RKO (cell line): ENCODE data around the gene NDUFAF2.
A peak's percentile ranks its signal among the peaks of the same experiment; 100 is the strongest.
"Not testable (repeated sequence)": the region's sequence is repeated elsewhere in the genome, so short reads cannot be mapped to it uniquely, and the experiment has no call there.

Experiments used
- DNase-seq: peaks from one replicate; pipeline ENCODE4 v3.0.0-alpha.2; 2016; ENCODE audit warnings: low spot score

Gene NDUFAF2, protein sequence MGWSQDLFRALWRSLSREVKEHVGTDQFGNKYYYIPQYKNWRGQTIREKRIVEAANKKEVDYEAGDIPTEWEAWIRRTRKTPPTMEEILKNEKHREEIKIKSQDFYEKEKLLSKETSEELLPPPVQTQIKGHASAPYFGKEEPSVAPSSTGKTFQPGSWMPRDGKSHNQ

DNA sequence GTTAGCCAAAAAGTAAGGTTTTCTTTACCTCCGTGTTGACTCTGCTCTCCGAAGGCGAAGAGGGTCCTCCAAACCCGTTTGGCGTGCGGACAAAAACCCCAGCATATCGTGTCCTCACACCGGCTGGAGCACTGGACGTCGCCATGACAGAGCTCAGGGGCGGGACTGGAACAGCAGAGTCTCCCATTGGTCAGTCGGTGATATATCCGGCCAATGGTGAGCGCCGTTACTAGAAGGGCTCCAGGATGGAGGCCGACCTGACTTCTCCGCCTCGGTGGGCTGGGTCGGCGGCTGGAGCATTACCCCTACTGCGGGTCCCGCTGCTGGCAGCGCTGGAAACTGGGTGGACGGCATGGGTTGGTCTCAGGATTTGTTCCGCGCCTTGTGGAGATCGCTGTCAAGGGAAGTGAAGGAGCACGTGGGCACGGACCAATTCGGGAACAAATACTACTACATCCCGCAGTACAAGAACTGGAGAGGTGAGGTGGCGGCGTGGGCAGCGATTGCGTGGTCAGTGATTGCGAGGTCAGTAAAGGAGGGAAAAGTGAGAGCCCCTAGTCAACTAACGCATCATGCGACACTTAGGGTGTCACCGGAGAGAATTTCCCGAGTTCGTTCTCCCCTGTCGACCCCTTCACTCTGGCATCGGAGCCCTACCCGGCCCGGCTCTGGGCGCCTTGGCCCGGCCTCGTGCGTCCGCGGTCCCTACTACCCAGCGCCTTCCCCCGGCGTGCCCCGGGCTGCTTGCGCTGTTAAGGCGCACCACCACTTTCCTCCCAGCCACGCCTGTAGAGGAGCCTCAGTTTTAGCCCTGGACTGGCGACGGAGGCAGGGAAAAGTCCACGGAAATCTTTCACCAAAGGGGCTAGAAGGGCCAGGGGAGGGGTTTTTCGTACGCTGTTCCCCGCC is at the start of gene NDUFAF2, which contains the start of gene ERCC8:
Gene NDUFAF2, plus strand, starts transcription at position 302 of the 909 bp plus-strand sequence. Its CDS starts 51 bp downstream, at position 353.
Gene ERCC8, minus strand, starts transcription at position 167 of the 909 bp plus-strand sequence. Its CDS starts 62 bp downstream, at position 105.
- peak; percentile 95 for DNase-seq

DNA sequence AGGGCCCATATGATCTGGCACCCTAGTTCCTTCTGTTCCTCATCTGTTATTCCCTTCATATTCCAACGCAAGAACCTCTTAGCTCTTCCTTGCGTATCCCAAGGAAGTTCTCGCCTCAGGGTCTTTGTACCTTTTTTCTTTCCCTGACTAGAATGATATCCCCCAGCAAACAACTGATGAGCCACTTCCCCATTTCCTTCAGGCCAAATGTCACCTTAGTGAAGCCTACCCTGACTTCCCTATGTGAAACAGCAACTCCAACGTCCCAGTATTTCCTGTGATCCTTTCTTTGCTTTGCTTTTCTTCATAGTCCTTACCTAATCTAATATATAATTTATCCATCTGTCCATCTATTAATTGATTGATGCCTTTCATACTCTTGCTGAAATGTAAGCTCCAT is 48.0 kb upstream of the NDUFAF2 start:
- no peak for DNase-seq

DNA sequence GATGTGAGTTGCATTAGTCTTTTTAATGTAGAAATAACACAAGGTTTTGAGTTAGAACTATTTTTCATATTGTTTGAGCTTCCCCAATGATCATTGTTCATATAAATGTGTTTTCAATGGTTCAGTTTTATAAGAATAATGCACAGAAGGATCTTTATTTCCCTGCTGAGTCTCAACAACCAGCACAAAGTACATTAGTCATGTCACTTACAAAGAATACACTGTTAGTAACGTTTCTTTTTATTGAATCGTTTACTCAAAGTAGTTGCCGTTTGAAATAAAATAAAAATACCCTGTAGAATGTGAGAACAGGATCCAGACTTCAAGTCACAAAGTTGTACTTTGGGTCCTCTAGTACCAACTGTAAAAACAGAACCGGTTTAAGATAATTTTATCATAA is 41.6 kb upstream of the NDUFAF2 start:
- DNase-seq: no peak

DNA sequence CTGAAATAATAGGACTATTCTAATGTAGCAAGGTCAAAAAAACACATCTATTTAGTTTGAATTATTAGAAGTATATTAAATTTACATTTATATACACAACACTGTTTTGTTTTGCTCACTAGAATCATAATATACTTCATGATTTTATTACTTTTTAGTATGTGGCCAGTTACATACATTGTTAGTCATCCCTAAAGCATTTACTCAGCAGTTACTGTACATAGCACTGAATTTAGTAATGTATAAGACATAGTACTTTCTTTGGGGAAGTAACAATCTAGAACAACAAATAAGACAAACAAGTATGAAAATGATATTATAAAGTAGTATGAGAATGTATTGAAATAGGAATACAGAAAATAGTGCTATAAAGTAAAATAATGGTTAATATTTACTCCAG is 28.4 kb upstream of the NDUFAF2 start:
- DNase-seq: peak; percentile 15

DNA sequence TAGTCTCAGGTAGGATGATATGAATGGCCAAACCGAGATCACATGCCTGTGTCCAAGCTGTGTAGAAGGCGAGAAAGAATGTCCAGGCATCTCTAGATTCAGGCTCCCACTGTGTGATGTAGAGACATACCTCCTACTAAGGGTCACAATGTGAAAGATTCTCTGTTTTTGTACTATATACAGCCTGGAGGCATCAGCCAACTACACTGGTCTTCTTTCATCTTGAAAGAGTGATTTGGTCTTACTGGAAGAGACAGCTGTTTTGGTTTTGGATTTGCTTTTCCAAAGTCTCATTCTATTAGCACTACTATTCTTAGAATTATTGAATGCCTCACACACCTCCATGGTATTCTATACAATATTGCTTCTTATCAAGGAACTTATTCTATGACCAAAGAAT is 26.5 kb upstream of the NDUFAF2 start:
- DNase-seq: no peak

DNA sequence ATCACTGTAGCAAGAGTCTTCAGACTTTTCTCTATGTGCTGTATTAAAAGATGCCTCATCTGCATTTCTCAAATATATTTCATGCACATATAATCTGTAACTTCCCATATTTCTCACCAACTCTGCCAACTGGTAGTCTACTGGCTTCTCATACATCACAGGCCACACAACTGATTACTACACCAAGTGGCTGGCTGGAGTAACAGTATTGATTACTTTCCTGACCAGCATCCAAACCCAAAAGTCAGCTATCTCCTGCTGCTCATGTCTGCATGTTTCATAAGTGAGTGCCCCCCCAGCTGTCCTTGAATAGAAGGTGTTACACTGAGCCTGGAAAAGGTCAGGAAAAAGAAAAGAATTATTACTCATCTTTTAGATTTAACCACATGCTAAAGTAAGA is 17.6 kb upstream of the NDUFAF2 start:
- DNase-seq: no peak

DNA sequence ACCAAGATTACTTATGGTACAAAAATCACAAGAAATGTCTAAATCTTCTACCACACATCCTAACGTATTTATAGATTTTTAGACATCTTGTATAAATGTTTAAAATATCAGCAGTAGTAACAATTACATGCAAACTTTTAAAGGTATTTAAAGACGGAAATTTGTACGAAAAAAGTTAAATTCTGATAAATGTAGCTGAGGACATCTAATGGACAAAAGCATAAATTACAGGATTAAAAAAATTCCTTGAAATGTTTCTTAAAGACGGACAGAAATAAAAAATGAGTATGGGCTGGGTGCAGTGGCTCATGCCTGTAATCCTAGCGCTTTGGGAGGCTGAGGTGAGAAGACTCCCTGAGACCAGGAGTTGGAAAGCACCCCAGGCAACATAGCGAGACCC is 16.0 kb upstream of the NDUFAF2 start:
- peak; percentile 41 for DNase-seq

DNA sequence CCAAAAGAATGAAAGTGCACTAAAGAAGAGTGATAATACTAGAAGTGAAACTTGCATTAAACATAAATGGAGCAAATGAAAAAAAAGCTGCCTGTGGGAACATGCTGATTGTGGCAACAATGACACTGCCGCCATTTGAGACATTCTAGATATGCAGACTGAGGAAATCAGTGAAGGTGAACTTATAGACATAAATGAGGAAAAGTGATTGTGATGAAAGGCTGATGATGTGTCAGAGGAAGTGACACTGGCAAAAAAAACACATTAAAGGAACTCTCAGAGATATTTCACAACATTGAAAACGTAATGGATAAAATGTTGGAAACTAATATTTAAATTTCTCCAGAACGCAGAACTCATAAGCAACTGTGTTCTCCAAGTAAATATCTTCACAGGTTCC is 1.4 kb upstream of the NDUFAF2 start:
- peak; percentile 80 for DNase-seq

DNA sequence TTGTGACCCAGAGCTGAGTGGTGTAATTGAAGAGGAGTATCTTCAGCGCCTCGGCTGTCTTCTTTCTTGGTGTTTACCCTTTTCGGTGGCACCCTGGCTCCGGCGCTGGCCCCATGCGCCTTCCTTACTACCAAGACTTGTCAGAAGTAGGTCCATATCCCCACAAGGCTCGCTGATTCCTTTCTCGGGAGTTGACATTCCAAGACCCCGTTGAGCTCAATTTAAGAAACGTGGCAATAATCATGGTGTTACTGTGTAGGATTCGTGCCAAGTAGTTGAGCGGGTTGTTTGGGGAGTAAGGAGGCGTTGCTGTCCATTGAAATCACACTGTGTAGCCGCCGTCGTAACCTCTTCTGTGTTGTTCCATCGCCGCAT is 795 bp downstream of the NDUFAF2 start:
- peak; percentile 73 for DNase-seq

DNA sequence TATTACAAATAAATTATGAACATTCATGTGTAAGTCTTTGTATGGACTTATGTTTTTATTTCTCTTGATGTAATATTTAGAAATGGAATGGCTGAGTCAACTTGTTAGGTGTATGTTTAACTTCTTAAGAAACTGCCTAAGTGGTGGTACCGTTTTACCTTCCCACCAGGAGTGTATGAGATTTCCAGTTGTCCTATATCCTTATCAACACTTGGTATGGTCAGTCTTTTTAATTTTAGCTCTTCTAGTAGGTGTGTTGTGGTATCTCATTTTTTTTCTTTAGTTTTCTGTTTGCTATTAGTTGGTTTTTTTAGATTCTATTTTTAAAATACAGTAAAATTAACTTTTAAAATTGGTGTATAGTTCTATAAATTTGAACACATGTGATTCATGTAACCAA is 3.7 kb downstream of the NDUFAF2 start:
- DNase-seq: no peak

DNA sequence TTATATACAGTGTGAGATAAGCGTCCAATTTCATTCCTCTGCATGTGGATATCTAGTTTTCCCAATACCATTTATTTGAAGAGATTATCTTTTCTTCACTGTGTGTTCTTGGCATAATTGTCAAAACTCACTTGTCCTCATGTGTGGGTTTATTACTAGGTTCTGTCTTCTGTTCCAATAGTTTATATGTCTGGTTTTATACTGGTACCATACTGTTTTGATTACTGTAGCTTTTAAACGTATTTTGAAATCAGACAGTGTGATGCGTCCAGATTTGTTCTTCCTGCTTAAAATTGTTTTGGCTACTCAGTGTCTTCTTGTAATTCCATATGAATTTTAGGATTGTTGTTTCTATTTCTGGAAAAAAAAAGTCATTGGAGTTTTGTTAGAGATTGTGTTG is 10.2 kb downstream of the NDUFAF2 start:
- DNase-seq: no peak

DNA sequence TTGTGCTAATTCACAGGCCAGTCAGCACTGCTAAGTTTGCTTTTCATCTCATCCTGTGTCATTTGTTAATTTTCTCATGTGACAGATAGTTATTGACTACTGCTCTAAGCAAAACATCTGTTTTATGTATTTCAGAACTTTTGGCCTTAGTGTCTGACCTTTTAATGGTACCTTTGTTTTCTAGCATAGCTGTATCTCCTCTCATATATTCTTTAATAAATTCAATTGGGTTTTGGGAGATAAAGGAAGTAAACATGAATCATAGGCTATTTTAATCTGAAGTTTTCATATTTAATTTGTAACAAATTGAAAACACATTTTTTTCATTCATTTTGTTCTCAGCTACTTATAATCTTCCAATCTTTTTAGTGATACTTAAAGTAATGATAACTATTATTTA is 13.1 kb downstream of the NDUFAF2 start:
- DNase-seq: no peak

DNA sequence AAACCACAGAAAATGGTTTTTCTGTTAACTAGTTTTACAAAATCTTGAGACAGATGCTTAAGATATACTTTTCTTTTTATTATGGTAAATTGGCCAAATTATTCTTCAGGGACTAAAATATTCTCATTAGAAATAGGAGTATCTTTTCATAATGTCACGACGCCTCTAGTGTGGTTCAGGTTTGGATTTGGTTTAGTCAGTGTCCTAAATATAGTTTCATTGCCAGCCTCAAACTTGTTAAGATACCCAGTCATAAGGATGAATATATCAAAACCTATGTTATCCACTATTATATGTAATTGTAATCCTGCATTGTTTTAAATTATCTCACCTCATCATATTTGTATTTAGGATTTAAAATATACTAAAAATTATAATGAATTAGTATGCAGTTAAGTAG is 13.7 kb downstream of the NDUFAF2 start:
- DNase-seq: no peak

DNA sequence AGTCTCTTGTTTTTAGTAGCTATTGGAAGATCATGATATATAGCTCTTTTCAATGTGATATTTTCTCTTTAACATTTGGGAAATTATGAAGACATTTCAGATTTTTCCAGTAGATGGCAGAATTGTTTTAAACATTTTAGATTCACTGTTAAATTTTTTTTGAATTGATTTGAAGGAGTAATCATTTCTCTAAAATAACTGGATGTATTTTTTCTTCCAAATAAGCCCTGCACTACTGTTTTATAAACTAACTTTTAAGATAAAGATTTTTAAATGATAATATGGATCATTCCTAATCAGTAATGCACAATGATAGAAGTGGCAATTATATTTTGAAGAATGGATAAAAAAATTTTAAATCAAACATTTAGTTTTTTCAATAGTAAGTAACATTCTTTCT is 14.2 kb downstream of the NDUFAF2 start:
- peak; percentile 65 for DNase-seq

DNA sequence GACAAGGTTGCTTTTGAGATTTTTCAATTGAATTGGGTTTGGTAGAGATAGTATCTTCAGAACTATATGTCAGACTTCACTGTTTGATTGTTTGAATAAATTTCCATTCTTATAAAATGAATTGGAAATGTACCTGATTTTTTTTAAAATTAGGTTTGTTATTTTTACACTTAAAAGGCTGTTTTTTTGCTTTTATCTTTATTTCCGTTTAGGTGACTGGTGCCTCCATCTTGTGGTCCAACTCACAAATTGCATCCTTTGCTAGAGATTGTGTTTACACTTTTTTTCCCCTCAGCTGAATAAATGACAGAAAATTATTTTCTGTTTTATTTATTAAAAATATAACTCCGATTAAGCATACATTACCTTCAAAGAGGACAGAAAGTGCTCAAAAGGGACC is 15.6 kb downstream of the NDUFAF2 start:
- peak; percentile 46 for DNase-seq

DNA sequence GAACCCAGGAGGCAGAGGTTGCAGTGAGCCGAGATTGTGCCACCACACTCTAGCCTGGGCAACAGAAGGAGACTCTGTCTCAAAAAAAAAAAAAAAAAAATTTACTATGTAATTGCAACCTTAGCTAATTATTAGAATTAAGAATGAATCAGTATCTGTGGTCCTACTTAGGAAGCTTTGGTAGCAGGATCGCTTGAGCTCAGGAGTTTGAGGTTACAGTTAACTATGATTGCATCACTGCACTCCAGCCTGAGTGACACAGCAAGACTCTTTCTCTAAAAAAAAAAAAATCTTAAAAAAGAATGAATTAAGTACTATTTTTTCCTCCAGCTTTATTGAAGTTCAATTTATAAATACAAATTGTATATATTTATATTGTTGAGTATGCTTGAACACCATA is 16.7 kb downstream of the NDUFAF2 start:
- no peak for DNase-seq

DNA sequence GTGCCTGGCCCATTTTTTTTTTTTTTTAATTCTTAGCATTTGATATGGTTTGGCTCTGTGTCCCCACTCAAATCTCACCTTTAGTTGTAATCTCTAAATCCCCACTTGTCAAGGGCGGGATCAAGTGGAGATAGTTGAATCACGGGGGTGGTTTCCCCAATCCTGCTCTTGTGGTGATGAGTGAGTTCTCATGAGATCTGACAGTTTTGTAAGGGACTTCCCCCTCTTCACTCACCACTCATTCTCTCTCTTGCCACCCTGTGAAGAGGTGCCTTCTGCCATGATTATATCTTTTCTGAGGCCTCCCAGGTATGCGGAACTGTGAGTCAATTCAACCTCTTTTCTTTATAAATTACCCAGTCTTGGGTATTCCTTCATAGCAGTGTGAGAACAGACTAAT is 27.2 kb downstream of the NDUFAF2 start:
- no peak for DNase-seq

DNA sequence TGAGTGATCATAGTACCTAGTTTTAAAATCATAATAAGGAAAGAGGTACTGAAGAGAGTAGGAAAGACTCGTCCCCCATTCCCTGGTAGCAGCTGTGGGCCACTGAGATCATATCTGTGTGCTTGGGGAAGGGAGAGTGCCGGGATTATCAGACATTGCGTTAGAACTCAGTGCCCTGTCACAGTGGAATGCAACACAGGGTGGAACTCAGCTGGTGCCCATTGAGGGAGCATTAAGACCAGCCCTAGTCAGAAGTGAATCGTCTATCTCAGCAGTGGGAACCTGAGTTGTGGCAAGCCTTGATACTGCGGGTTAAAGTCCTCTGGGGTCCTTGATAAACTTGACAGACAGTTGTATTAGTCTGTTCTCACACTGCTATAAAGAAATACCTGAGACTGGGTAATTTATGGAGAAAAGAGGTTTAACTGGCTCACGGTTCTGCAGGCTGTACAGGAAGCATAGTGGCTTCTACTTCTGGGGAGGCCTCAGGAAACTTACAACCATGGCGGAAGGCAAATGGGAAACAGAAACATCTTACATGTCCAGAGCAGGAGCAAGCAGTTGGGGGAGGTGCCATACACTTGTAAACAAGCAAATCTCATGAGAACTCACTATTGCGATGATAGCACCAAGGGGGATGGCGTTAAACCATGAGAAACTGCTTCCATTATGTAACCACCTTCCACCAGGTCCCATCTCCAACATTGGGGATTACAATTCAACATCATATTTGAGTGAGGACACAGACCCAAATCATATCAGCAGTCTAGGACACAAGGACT is 33.1 kb downstream of the NDUFAF2 start:
- DNase-seq: no peak

DNA sequence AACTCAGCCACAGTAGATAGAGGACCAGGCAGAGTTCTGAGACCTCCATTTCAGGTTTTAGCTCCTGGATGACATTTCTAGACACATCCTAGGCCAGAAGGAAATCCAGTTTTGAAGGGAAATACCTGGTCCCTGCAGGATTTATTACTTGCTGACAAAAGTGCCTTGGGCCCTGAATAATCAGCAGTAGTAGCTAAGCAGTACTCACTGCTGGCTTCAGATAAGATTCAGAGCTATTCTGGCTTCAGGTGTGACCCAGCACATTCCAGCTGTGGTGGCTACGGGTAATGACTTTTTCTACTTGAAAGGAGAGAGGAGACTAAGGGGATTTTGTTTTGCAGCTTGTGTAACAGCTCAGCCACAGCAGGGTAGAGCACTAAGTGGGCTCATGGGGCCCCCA is 34.0 kb downstream of the NDUFAF2 start:
- DNase-seq: no peak

DNA sequence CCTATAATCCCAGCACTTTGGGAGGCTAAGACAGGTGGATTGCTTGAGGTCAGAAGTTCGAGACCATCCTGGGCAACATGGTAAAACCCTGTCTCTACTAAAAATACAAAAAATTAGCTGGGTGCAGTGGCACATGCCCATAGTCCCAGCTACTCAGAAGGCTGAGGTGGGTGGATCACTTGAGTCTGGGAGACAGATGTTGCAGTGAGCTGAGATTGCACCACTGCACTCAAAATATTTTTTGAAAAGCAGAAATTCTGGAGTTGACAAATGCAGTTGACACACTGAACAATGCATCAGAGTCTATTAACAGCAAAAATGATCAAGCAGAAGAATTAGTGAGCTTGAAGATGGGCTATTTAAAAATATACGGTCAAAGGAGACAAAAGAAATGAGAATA is 35.5 kb downstream of the NDUFAF2 start:
- DNase-seq: no peak

DNA sequence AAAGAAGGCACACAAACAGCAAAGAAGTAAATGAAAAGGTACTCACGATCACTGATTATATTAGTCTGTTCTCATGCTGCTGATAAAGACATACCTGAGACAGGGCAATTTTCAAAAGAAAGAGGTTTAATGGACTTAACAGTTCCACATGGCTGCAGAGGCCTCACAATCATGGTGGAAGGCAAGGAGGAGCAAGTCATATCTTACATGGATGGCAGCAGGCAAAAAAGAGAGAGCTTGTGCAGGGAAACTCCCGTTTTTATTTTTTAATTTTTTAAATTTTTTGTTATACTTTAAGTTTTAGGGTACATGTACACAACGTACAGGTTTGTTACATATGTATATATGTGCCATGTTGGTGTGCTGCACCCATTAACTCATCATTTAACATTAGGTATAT is 37.1 kb downstream of the NDUFAF2 start:
- DNase-seq: not testable (repeated sequence)

DNA sequence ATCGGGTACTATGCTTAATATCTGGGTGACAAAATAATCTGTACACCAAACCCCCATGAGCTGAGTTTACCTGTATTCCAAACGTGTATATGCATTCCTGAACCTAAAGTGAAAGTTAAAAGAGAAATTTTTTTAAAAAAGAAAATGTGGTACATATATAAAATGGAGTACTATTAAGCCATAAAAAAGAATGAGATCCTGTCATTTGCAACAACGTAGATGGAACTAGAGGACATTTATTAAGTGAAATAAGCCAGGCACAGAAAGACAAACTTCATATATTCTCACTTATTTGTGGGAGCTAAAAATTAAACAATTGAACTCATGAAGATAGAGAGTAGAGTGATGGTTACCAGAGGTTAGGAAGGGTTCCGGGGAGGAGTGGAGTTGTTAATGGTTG is 44.8 kb downstream of the NDUFAF2 start:
- DNase-seq: no peak

DNA sequence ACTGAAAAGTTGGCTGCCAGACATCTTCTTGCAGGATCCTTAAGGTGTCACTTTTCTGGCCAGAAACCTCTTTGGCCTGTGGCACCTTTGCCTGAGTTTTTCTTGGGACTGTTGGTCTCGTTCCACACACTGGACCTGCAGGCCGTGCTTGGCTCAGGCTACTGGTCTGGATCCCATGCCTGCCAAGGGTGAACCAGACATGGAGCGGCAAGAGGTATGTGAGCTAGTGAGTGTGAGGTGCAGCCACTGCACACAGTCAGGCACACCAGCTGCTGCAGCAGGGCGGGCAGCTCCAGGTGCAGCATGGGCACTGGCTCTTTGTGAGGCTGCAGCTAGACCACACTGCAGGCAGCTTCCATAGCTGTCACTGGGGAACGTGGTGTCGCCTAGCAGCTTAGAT is 47.9 kb downstream of the NDUFAF2 start:
- DNase-seq: no peak
